ENCODE data around the gene ZNF90.
"Not testable (repeated sequence)": the region's sequence is repeated elsewhere in the genome, so short reads cannot be mapped to it uniquely, and the experiment has no call there.

ZNF90 gene

GRCh38 chr19:20077791-20078463 lies at the start of gene ZNF90:
Gene ZNF90, plus strand, starts transcription at chr19:20078000. Its CDS starts 133 bp downstream, at chr19:20078133.
- no peak for FAIRE-seq

- no peak for FAIRE-seq
Measured at GRCh38 chr19:20028611-20029010, 49.2 kb upstream of the ZNF90 start.

GRCh38 chr19:20035935-20036334 lies 41.9 kb upstream of the ZNF90 start:
- FAIRE-seq = no peak

GRCh38 chr19:20038358-20039202 lies 39.2 kb upstream of the ZNF90 start:
- no peak for FAIRE-seq

GRCh38 chr19:20039203-20039723 lies 38.5 kb upstream of the ZNF90 start, which contains the start of gene ZNF682:
Gene ZNF682, minus strand, starts transcription at chr19:20039505. Its CDS starts 160 bp downstream, at chr19:20039345.
- FAIRE-seq = no peak

GRCh38 chr19:20044663-20045062 lies 33.1 kb upstream of the ZNF90 start:
- no peak for FAIRE-seq

GRCh38 chr19:20045742-20046141 lies 32.1 kb upstream of the ZNF90 start:
- FAIRE-seq = not testable (repeated sequence)

- no peak for FAIRE-seq
Measured at GRCh38 chr19:20051841-20052768, 25.7 kb upstream of the ZNF90 start.

- FAIRE-seq = not testable (repeated sequence)
Measured at GRCh38 chr19:20058738-20059137, 19.1 kb upstream of the ZNF90 start.

GRCh38 chr19:20060282-20060681 lies 17.5 kb upstream of the ZNF90 start:
- FAIRE-seq = no peak

GRCh38 chr19:20066861-20067260 lies 10.9 kb upstream of the ZNF90 start:
- FAIRE-seq = no peak

- no peak for FAIRE-seq
Measured at GRCh38 chr19:20067943-20068342, 9.9 kb upstream of the ZNF90 start.

- FAIRE-seq = not testable (repeated sequence)
Measured at GRCh38 chr19:20068559-20068958, 9.2 kb upstream of the ZNF90 start.

- no peak for FAIRE-seq
Measured at GRCh38 chr19:20070691-20071090, 7.1 kb upstream of the ZNF90 start.

- FAIRE-seq = no peak
Measured at GRCh38 chr19:20072936-20073335, 4.9 kb upstream of the ZNF90 start.

GRCh38 chr19:20078581-20079031 lies 806 bp downstream of the ZNF90 start:
- no peak for FAIRE-seq

- FAIRE-seq = no peak
Measured at GRCh38 chr19:20079476-20079875, 1.7 kb downstream of the ZNF90 start.

- FAIRE-seq = no peak
Measured at GRCh38 chr19:20080656-20081055, 2.9 kb downstream of the ZNF90 start.

GRCh38 chr19:20082232-20082833 lies 4.5 kb downstream of the ZNF90 start:
- not testable (repeated sequence) for FAIRE-seq

GRCh38 chr19:20082876-20083275 lies 5.1 kb downstream of the ZNF90 start:
- FAIRE-seq = not testable (repeated sequence)

GRCh38 chr19:20102097-20102496 lies 24.3 kb downstream of the ZNF90 start:
- no peak for FAIRE-seq

GRCh38 chr19:20103091-20103740 lies 25.4 kb downstream of the ZNF90 start:
- no peak for FAIRE-seq
